HG03280 (cell line): ENCODE measurements around the gene KLF14.
"Not testable (repeated sequence)": the region's sequence is repeated elsewhere in the genome, so short reads cannot be mapped to it uniquely, and the experiment has no call there.

ENCODE experiments used
- ATAC-seq: cut with Tn5 transposase; IDR thresholded peaks from one replicate; pipeline ENCODE4 v1.9.1; 2021; ENCODE audit warnings: mild to moderate bottlenecking, moderate library complexity; ENCODE audit not compliant: unreplicated experiment

Gene KLF14

DNA sequence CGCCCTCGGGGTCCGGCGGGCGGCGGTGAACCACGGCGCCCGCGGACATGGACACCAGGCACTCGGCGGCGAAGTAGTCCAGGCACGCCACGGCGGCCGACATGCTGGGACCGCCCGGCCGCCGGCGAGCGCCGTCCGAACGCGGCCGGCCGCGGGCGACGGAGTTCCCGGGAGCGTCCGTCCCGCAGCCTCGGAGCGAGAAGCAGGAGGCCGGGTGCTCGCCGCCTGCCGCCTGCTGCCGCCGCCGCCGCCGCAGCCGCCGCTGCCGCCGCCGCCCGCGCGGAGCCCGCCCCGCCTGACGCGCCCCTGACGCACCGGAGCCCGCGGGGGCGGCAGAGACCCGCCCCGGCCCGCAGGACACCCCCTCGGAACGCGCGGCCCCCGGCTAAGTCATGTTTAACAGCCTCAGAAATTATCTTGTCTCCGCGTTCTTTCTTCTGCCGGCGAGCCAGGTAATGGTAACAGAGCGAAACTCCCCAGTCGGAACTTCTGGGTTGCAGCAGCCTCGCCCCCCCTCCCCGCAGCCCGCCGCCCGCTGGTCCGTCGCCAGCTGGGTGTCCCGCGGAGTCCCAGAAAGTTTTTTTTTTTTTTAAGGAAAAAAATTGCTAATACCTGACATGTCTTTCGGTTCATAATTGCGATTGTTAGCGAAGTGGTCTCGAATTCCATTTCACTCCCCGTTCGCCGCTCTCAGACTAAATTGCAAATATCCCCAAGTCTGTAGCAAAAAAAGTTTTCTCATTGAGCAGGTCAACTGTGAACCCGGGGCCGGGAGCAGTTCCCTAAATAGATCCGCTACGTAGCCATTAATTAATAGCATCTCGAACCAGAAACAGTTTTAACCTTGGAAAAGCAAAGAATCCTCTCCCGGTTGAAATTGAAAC is at the start of gene KLF14:
KLF14 (minus strand) TSS at position 277 of the 884 bp plus-strand sequence; CDS start at position 103, 174 bp downstream.
- no peak for ATAC-seq

- ATAC-seq, result no peak
Observed at GRCh38 chr7:130781346-130781745, 47.3 kb upstream of the KLF14 start.

DNA sequence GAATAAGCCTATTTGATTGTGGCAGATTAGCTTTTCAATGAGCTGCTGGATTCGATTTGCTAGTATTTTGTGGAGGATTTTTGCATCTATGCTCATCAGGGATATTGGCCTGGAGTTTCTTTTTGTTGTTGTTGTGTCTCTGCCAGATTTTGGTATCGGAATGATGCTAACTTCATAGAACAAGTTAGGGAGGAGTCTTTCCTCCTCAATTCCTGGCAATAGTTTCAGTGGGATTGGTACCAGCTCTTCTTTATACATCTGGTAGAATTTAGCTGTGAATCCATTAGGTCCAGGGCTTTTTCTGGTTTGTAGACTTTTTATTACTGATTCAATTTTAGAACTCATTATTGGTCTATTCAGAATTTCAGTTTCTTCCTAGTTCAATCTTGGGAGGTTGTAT is 43.4 kb upstream of the KLF14 start:
- ATAC-seq, result no peak

DNA sequence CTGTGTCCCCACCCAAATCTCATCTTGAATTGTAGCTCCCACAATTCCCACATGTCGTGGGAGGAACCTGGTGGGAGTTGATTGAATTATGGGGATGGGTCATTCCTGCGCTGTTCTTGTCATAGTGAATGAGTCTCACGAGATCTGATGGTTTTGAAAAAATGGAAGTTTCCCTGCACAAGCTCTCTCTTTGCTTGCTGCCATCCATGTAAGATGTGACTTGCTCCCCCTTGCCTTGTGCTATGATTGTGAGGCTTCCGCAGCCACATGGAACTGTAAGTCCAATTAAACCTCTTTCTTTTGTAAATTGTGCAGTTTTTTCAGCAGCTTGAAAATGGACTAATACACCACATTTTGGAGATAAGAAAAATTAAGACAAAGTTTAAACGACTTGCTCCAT is 38.4 kb upstream of the KLF14 start:
- not testable (repeated sequence) for ATAC-seq

DNA sequence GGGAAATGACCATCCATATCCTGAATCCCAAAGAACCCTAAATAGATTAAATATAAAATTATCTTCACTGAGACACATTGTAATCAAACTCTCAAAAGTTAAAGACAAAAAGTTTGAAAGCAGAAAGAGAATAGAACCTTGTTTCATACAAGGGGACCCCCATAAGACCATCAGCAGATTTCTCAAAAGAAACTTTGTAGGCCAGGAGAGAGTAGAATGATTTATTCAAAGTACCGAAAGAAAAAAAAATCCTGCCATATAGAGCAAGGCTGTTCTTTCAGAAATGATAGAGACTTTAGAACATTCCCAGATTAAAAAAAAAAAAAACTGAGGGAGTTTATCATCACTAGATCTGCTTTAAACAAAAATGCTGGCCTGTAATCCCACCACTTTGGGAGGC is 34.8 kb upstream of the KLF14 start:
- ATAC-seq, result no peak

GRCh38 chr7:130764569-130764968 is 30.6 kb upstream of the KLF14 start:
- not testable (repeated sequence) for ATAC-seq

- no peak for ATAC-seq
Observed at GRCh38 chr7:130758429-130759056, 24.5 kb upstream of the KLF14 start.

- ATAC-seq, result no peak
Observed at GRCh38 chr7:130756316-130756715, 22.3 kb upstream of the KLF14 start.

GRCh38 chr7:130752424-130752823 is 18.4 kb upstream of the KLF14 start:
- ATAC-seq, result no peak

DNA sequence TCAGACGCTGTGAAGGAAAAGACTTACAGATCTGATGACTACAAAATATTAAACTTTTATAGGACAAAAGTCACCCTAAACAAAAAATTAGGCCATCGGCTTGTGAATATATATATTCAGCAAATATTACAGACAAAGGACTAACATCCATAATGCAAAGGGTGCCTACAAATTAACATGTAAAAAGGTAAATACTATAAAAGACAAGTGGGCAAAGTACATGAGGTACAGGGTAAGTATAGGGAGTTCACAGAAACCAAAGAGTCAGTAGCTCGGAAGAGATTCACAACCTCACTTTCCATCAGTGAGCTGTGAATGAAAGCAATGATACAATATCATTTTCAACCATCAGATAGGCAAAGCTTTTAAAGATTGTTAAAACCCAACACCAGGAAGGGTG is 16.7 kb upstream of the KLF14 start:
- ATAC-seq, result no peak

DNA sequence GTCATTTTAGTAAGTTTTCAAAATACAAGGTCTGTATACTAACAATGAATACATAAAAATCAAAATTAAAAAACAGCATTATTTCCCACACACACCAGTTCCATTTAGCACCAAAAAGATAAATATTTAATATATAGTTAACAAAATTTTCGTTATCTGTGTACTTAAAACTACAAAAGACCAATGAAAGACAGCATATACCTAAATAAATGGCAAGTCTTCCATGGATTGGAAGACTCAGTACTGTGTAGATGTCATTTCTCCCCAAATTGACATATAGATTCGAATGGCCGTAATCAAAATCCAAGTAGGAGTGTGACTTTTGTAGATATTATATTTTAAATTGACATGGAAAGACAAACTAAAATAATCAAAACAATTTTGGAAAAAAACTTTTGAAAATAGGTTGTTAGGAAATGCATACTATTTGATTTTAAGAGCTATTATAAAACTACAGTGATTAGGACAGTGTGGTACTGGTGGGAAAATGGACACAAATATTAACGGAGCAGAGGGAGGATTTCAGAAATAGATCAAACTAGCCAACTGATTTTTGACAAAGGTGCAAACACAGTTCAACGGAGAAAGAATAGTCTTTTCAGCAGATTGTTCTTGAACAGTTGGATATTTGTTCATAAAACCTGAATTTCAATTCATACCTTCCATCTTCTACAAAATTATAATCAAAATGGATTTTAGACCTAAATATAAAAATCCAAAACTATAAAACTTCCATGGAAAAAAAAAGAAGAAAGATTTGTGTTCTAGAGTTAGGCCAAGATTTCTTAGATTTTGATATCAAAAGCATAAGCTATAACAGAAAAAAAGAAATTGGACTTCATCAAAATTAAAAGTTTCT is 14.8 kb upstream of the KLF14 start:
- no peak for ATAC-seq

GRCh38 chr7:130741331-130741995 is 7.5 kb upstream of the KLF14 start:
- ATAC-seq, result no peak

DNA sequence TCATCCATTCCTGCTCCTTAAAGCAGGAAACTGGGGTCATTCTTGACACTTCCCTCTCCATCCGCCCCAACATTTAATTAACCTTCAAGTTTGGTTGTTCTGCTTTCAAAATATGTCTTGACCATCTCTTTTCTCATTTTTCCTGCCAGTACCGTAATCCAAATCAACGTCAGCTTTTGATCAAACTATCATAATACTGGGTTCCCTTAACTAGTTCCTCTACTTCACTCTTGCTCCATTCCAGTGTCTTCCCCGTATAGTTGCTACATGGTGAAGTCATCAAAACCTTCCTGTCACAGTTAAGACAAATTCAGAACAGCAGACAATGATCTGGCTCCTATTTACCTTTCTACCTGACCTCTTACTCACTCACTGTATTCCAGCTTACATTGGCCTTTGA is 6.6 kb upstream of the KLF14 start:
- ATAC-seq, result no peak

DNA sequence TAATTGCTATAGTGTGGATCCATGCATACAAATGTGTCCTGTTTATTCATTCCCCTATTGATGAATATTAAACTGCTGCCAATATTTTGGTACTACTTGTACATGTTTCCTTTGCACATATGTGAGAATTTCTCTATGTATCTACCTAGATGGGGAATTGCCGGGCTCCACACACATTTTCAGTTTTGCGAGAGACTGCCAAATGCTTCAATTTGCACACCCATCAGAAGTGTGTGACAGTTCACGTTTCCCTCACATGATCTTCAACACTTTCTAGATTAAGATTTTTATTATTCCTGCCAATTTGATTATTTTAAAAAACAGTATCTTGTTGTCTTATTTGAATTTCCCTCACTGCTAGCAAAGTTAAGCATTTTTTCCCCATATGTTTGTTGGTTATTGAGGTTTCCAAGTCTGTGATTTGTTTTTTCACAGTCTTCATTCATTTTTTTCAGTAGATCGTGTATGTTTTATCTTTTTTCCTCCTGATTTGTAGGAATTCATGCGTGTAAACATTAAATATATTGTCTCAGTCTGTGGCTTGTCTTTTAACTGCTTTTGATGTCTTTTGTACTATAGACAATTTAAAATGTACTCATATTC is 2.4 kb upstream of the KLF14 start:
- ATAC-seq, result no peak

GRCh38 chr7:130734815-130735716 is 1.1 kb upstream of the KLF14 start:
- ATAC-seq, result no peak

DNA sequence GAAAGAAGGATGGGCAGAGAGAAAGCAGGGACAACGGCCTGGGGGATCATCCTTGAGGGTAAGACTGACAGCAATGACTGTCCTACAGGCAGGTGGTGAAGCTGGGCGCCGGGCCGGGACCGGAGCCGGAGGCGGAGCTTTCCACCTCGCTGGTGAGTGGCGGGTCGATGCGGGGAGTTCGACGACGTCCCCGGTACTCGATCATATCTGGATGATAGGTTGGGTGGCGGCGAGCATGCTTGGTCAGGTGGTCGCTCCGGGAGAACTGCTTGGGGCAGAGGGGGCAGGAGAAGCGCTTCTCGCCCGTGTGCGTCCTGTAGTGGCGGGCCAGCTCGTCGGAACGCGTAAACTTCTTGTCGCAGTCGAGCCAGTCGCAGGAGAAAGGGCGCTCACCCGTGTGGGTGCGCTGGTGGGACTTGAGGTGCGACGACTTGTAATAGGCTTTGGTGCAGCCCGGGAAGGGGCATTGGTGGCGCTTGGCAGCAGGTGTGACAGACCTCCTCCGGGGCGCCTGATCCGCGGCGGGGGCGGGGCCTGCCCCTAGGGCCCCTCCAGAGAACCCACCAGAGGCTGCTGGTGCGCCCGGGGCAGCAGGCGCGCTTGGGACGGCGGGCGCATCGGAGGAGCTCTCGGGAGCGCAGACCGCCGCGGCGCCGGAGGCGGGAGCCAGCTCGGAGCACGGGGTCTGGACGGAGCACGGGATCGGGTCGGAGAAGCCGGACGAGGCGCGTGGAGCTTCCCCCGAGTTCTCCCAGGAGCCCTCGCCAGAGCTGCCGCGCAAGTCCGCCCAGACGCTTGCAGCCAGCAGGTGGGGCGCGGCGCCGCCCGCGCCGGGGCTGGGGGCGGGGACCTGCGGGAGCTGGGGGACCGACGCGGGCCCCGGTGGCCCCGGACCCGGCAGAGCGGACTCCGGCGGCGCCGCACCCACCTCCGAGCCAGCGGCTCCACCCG is 752 bp downstream of the KLF14 start:
- ATAC-seq, result no peak

- no peak for ATAC-seq
Observed at GRCh38 chr7:130723784-130724183, 10.2 kb downstream of the KLF14 start.
